Measurements from ENCODE around the gene CCDC171.

GRCh38 chr9:16003785-16004184 lies 450.9 kb downstream of the CCDC171 start:
- TF ChIP-seq CTCF (IDR thresholded peaks at IDR 0.05), result no peak
- no peak for TF ChIP-seq EP300 (IDR thresholded peaks at IDR 0.05)

All from esophagus muscularis mucosa (tissue), 3 donors.